GM21529 (cell line): Measurements from ENCODE around the gene OR5B17.
"Not testable (repeated sequence)": the region's sequence is repeated elsewhere in the genome, so short reads cannot be mapped to it uniquely, and the experiment has no call there.

Experiments used
- ATAC-seq: cut with Tn5 transposase; IDR thresholded peaks from one replicate; pipeline ENCODE4 v1.9.1; 2021; ENCODE audit not compliant: unreplicated experiment

The OR5B17 gene

DNA sequence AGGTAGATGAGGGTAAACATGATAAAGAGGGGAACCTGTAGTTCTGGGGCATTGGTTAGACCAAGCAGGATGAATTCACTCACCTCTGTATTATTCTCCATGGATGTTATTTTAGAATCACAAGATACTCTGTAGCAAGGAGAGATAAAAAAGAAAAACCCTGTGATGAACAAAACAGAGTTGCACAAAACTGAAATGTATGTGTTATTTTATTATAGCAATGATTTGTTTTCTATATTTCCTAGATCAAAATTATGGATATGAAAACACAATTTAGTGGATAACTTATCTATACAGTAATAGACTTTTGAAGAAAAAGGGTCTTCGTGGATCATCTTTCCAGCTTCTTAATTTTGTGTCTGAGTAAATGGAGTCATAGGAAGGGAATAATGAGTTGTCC lies at the start of gene OR5B17:
OR5B17 (minus strand) TSS at position 101 of the 400 bp plus-strand sequence; CDS start at position 101, 0 bp downstream.
- ATAC-seq, result no peak

DNA sequence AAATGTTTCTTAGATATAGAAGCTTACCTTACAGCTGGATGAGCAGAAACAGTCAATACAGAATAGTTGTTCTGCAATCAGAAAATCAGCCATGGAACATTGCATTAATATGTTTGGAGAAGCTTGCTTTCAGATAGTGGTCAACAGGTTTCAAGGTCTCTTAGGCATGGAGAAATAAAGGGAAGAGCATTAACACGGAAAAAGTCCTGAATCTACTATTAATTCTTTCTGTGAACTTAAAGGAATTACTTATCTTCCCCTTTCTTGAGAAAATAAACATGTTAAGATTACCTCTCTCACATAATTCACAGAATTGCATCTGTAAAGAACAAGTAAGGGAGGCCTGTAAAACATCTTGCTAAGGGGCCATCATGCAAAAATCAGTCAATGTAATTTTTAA lies 47.9 kb upstream of the OR5B17 start, which contains the start of gene OR5B3:
OR5B3 (minus strand) TSS at position 101 of the 400 bp plus-strand sequence. CDS start 3,465 bp downstream, outside the sequence.
- no peak for ATAC-seq

DNA sequence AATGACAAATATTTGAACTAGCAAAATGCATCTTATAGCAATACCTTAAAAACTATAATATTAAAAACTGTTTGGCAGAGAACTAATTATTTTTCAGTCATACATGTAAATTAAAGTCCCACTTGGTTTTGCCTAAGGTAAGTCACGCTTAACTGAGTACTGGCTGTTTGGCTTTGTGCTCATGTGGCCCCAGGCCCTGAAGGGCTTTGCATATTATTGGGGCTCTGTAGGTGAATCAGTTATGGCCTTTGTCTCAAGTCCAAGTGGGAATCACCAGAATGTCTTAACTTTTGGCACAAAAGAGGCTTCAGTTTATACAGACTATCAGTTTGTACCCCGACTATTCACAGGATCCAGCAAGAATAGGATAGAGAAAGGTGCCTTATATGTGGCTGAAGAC lies 40.8 kb upstream of the OR5B17 start:
- ATAC-seq, result not testable (repeated sequence)

DNA sequence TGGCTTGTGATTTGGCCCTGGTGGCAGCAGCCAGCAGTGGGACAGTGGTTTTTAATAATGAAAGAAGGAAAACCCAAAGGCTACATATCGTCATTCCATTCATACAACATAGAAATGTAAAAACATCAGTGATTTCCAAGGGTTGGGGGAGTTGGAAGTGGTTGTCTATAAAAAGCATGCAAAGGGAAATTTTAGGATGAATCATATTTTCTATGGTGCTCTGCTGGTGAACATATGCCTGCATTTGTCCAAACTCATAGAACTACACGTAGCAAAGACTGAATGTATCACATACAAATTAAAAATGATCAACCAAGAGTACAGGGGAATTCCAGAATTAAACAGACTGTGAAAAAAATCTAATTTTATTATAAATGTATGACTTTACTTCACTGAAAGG lies 36.7 kb upstream of the OR5B17 start:
- ATAC-seq, result no peak

DNA sequence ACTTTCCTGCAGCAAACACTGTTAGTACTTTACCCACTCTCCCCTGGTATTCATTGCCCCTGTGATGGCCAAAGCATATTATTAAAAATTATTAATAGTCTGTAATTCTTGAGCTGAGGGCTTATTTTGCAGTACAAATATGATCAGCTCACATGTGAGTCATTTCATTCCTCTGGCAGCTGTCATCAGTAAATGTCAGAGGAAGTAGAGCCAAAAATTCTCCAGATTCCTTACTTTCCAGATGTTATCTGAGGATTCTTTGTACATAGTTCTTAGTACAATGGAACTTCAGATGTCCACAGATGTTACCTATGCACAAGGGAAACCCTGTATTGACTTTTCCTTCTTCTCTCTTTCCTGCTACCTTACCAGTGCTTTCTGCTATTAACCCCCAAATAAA lies 35.3 kb upstream of the OR5B17 start:
- ATAC-seq, result no peak

DNA sequence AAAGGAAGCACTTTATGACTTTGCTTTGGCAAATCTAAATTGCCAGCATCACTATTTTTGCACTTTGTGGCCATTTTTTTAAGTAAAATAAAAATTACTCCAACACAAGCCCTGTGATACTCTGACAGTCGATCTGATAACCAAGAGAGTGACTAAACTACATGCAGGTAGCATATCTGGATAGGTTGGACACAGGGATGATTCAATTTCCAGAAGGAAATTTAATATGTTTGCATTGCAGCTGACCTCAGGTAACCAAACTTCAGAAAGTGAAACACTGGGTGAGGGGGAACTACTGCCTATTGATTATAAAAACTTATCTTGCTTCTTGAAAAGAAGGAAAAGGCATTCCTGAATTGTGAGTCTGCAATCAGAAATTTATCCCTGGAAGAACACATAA lies 33.9 kb upstream of the OR5B17 start:
- no peak for ATAC-seq

DNA sequence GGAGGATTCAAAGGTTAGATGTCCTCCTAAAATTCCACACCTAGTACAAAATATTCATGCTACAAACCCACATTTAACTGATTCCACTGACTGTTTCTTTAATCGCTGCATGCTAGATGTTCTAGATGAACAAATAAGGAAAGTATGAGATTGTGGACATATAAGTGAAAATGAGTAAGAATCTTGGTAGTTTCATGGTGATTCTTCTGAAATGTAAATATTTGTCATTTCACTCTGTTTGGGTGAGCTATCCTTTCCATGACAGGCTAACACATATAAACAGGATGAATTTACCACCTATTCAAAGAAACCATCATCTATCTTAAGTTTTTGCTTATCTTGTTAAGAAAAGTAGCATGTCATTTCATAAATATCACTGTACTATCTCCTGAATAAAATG lies 33.0 kb upstream of the OR5B17 start:
- no peak for ATAC-seq

DNA sequence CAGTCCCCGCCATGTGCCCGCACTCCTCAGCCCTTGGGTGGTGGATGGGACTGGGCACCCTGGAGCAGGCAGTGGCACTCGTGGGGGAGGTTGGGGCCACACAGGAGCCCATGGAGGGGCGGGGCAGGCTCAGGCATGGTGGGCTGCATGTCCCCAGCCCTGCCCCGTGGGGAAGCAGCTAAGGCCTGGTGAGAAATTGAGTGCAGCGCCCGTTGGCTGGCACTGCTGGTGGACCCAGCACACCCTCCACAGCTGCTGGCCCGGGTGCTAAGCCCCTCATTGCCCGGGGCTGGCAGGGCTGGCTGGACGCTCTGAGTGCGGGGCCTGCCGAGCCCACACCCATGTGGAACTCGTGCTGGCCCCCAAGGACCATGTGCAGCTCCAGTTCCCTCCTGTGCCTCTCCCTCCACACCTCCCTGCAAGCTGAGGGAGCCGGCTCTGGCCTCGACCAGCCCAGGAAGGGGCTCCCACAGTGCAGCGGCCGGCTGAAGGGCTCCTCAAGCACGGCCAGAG lies 31.7 kb upstream of the OR5B17 start:
- ATAC-seq, result no peak

DNA sequence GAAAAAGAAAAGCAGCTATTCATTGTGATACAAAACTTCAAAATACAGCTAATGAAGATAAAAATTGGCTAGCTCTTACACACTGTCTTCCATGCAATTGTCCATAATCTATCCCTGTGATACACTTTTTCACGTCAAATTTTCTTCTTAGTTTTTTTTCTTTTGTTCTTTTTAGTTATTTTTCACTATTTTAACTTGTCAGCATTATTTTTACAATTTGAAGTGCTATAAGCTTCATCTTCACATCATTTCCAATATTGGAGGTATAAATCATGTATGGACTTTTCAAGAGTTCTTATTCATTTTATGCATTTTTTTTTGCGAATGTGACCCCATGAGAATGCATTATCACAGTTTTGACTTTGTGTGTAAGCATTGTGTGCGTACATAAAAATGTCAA lies 4.1 kb downstream of the OR5B17 start:
- no peak for ATAC-seq

DNA sequence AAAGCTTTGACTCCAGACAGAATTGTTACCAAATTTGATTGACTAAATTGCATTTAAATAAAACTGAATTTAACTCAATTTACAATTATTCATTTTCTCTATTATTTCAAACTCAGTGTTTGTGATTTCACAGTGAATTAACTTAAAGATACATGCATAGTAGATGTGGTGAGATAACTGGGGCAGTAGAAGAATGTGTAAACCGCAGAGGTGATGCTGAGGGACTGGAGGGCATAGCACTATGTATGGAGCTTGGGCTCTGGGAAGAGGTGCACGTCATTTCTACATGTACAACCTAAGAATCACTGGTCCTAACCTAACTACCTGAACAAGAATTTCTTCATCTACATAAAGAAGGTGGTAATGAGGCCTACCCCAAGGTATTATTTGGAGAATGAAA lies 13.7 kb downstream of the OR5B17 start:
- no peak for ATAC-seq

DNA sequence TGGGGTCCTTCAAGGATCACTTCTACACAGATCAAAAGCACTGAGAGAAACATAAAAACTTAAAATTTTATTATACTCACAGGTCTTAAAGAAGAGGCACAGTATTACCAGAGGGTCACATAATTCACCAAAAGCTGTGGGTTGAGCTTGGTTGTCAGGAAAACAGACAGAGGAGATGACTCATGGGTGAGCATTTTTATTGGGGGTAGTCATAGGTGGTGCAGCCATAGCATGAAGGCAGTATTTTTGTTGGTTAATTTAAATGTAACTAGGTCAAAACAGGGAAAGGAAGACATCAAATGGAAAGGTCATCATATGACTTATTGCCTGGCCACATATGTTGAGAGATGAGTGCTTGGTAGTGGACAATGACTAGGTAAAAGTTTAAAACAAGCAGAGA lies 24.2 kb downstream of the OR5B17 start:
- no peak for ATAC-seq

DNA sequence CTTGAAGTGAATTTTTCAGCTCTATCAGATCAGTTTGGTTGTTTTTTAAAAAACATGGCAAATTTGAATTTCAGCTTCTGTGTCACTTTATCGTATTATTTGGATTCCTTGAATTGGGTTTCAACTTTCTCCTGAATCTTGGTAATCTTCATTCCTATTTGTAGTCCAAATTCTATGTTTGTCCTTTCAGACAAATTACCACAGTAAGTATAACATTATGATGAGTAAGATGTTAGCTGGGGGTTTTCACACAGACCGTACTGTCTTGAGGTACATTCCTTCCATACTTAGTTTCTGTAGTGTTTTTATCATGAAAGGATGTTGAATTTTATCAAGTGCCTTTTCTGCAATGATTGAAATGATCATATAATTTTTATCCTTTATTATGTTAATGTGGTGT lies 28.0 kb downstream of the OR5B17 start:
- ATAC-seq, result no peak

DNA sequence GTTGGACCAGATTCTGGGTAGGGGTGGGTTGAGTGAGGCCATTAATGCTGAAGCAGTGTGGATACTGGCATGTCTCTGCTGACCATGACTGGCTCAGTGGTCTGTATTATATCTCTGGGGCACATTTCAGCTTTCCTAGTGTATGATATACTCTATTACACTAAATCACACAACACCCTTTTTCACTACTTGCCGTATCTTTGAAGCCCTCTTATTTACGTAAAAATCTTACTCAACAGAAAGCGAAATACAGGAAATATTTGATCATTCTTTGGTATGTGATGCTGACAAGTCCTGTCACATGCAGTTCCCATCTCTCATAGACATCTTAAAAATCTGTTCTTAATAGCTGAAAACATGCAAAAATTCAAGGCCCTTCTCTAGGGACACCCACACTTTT lies 40.3 kb downstream of the OR5B17 start:
- ATAC-seq, result no peak

DNA sequence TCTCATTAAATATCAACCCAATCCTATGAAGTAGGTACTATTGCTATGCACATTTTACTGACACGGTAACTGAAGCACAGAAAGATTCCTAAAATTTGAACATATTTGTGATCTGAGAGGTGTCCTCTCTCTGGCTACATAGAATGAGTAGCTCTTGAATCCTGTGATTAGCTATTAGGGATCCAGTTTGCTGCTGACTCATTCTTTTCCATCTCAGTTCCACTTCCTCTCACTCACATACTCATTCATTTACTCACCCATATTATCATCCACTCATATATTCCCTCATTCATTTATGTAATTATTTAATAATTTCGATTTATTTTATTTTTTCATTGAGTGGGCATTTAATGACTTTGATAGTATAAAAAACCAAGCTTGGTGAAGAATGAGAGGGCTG lies 42.7 kb downstream of the OR5B17 start:
- no peak for ATAC-seq
